ENCODE data around the gene HIVEP3. TPM values are rescaled to one million over a fixed set of nuclear protein-coding genes. Genes with fewer than 3 reads are reported as not detected.

The HIVEP3 gene
- total RNA-seq, 1 donor from 2014 or later, result 11.0 TPM

DNA sequence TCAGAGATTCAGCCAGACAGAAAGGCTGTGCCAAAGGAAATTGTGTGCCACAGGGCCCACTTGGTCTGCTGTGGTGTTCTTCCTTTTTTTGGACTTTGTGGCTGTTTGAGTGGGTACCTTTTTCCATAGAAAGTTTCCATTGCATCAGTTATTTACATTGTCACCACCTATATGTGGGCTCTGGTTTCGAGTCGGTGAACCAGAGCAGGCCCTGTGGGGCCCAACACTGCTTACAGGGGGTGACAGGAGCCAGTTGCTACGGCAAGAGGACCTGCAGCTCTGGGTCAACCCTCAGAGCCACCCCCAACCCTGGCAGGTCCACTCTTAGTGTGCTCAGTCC lies 277.3 kb downstream of the HIVEP3 start:
- DNase-seq (ENCODE audit: low spot score) (no peak), ATAC-seq (no peak)
- intact Hi-C loops (cut with DNase I), result no loop called here

GRCh38 chr1:41640756-41641474 lies 277.8 kb downstream of the HIVEP3 start:
- no peak for ATAC-seq

GRCh38 chr1:41640141-41640751 lies 278.5 kb downstream of the HIVEP3 start:
- DNase-seq (ENCODE audit: low spot score) (no peak), ATAC-seq (no peak)
- intact Hi-C loops (cut with DNase I), result no loop called here

More at GRCh38 chr1:41640756-41641474, 277.8 kb downstream of the HIVEP3 start:
- no peak for DNase-seq (ENCODE audit: low spot score)
- intact Hi-C loops (cut with DNase I), result no loop called here

DNA sequence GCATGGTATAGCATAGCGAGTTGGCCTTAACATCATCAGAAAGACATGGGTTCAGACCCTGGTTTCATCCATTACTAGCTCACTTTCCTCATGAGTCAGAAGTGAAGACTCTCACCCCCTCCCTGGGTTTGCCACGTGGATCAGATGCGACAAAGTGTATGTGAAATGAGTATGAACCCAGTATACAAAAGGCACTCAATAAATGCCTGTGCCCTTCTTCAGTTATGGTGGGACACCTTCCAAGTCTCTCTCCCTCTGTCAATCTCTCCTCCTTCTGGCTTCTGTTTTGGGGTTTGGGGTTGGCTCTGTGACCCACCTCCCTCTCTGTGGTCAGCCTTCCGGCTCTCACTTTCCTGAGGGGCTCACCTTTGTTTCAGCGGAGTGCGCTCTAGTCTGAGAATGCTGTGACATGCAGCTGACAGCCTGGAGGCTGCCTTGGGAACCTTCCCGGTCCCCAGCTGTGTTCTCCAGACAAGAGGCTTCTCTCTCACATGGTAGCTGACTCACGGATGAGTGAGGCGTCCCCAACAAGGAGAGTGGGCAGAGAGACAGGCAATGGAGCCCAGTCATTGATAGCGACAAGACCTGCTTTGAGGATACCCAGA lies 279.3 kb downstream of the HIVEP3 start:
- intact Hi-C loops (cut with DNase I), result no loop called here
- DNase-seq (ENCODE audit: low spot score), result no peak
- ATAC-seq, result no peak

- intact Hi-C loops (cut with DNase I), result no loop called here
- ATAC-seq, result no peak
- DNase-seq (ENCODE audit: low spot score), result no peak
These were observed 280.4 kb downstream of the HIVEP3 start for GRCh38 chr1:41638086-41639024.

DNA sequence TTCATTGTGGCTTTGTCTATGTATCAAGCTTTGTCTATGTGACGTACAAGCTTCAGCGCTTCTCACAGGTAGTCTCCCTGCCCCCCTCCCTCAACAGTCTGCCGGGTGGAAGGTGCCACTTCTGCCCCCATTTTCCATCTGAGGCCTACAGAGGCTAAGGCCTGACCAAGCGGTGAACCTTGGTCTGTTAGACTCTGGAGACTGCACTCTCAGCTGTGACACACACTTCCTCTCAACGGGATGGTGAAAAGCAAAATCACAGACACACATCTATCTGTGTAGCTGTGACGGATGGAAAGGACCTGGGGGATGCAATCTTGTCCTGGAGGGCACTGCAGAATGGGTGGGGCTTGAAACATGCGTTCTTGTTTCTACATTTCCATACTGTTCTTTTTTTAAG lies 281.4 kb downstream of the HIVEP3 start:
- ATAC-seq (no peak), DNase-seq (ENCODE audit: low spot score) (no peak)
- intact Hi-C loops (cut with DNase I), result no loop called here

DNA sequence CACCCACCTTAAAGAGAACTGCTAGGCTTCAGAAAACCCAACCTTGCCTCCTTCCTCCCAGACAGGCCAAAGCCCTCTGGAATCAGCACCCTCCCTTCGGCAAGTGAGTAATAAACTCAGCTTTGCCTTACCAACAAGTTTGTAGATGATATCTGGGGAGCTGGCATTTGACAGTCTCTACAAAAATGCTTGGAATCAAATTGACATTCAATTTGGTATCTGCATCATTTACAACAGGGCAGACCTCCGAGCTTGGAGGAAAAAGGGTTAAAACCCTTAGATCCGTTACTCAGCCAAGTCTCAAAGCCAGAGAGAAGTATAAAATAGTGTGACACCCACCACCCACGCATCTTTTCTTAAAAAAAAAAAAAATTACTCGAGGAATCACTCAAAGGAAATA lies 285.0 kb downstream of the HIVEP3 start:
- intact Hi-C loops (cut with DNase I), result no loop called here
- ATAC-seq (no peak), DNase-seq (ENCODE audit: low spot score) (no peak)

GRCh38 chr1:41632781-41633575 lies 285.7 kb downstream of the HIVEP3 start:
- DNase-seq (ENCODE audit: low spot score) (no peak), ATAC-seq (no peak)
- intact Hi-C loops (cut with DNase I), result no loop called here

DNA sequence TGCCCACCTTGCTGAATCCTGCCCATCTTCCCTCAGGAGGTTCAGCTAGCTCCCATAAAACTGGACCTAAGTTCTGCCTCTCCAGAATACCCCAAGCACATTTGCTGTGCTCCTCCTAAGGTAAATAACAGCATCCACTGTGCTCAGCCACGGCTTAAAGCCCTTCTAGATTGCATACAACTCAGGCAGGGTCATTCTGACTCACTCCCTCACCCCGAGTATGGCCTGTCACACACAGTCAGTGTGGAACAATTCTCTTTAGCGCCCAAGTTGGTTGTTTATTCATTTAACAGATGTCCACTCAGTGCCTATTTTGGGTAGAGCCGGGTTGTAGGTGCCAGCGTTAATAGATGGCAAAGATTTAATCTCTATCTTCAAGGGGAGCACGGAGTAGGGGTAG lies 286.8 kb downstream of the HIVEP3 start:
- no peak for DNase-seq (ENCODE audit: low spot score)
- intact Hi-C loops (cut with DNase I), result no loop called here
- no peak for ATAC-seq

- DNase-seq (ENCODE audit: low spot score) (no peak), ATAC-seq (no peak)
- intact Hi-C loops (cut with DNase I), result no loop called here
These were observed 287.6 kb downstream of the HIVEP3 start for GRCh38 chr1:41631154-41631553.

GRCh38 chr1:41629571-41629970 lies 289.2 kb downstream of the HIVEP3 start:
- intact Hi-C loops (cut with DNase I), result no loop called here
- ATAC-seq (no peak), DNase-seq (ENCODE audit: low spot score) (no peak)

- no peak for ATAC-seq
- DNase-seq (ENCODE audit: low spot score), result no peak
- intact Hi-C loops (cut with DNase I), result no loop called here
These were observed 289.6 kb downstream of the HIVEP3 start for GRCh38 chr1:41629141-41629540.

GRCh38 chr1:41627491-41628280 lies 291.0 kb downstream of the HIVEP3 start:
- intact Hi-C loops (cut with DNase I), result no loop called here
- ATAC-seq (no peak), DNase-seq (ENCODE audit: low spot score) (no peak)

DNA sequence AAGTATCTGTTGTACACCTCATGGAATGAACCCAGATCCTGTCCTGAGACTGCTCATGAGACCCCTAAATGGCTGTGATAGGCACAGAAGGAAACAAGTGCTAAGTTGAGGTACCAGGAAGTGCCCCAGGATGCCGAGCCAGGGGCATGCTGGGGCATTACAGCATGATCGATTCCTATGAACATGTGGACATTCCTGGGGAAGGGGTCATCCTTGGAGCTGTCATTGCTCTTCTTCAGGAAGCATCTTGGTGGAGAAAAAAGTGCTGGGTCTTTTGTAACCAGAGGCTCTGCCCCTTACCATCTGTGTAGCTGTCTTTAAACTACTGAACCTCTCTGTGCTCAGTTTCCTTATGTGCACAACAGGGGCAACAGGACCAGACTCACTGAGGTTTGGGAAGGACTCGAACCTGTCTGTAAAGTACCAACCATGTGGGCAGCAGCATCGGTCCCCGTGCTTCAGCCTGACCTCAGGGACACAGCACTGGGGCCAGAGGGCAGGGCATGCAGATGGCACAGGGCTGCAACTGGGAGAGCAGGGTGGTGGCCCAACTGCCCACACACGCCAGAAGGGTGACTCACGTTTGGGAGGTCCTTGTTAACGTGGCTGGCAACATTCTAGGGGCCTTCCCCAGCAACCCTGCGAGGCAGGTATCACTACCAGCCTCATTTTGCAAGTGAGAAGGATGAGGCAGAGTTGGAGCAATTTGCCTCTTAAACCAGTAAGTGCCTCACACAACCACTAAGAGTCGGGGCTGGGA lies 291.9 kb downstream of the HIVEP3 start:
- ATAC-seq (no peak), DNase-seq (ENCODE audit: low spot score) (no peak)
- intact Hi-C loops (cut with DNase I), result no loop called here

GRCh38 chr1:41626146-41626545 lies 292.6 kb downstream of the HIVEP3 start:
- intact Hi-C loops (cut with DNase I), result no loop called here
- no peak for DNase-seq (ENCODE audit: low spot score)
- no peak for ATAC-seq

DNA sequence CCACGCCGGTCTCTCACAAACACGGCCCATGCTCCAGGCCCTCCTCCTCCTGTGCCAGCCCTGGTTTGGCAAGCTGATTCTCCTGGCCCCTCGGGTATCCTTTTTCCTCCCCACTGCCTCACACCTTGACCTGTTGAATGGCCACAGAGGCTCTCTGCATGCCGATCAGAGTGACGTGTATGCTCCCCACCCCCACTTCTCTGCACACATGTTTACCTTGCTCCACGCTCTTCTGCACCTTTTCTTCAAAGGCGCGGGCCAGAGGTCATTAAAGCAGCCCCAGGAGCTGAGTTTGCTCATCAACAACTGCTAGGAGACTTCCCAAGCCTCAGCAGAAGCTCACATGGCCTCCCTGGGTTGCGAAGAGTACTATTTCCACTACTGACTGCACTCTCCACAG lies 295.0 kb downstream of the HIVEP3 start:
- DNase-seq (ENCODE audit: low spot score), result no peak
- no peak for ATAC-seq
- intact Hi-C loops (cut with DNase I), result no loop called here

All from sciatic nerve (tissue), 2 donors.